ENCODE data around the gene PRR13.

The PRR13 gene

GRCh38 chr12:53467880-53468279, 26.3 kb downstream of the PRR13 start:
- H3K36me3 ChIP-seq (ENCODE audit: control insufficient read depth, low read length) = peaks cover 98% of the 10 kb centered on the region
- peaks cover 82% of the 10 kb centered on the region for H3K79me2 ChIP-seq (ENCODE audit: control insufficient read depth, low read length)
- no peaks in the 10 kb centered on the region for H3K27me3 ChIP-seq (ENCODE audit: control insufficient read depth, low read length)
- no peaks in the 10 kb centered on the region for H3K4me1 ChIP-seq (ENCODE audit: control insufficient read depth, low read length)
- no peak overlapping the region for H3K4me2 ChIP-seq (ENCODE audit: low read length)
- H3K27ac ChIP-seq (ENCODE audit: low read depth, low read length) = no peak overlapping the region
- 0 out of 2 replicates have a peak, but pooled peaks cover 3% of the 10 kb centered on the region for H4K20me1 ChIP-seq (ENCODE audit: control insufficient read depth, insufficient read depth, low read depth, low read length)
- no peaks in the 10 kb centered on the region for H3K9me2 ChIP-seq (replicated peaks; ENCODE audit: control insufficient read depth, low read length)
- no peaks in the 10 kb centered on the region for H3K9me3 ChIP-seq (ENCODE audit: control insufficient read depth, insufficient read depth, low read length)
- no peak overlapping the region for H3K4me3 ChIP-seq (ENCODE audit: low read length)
- H3F3A ChIP-seq (ENCODE audit: control insufficient read depth, insufficient read depth) = peaks cover 23% of the 10 kb centered on the region; the same call in 1 of the 2 replicates
- TF ChIP-seq CTCF (IDR thresholded peaks at IDR 0.05; ENCODE audit: low read depth, low read length, poor library complexity, severe bottlenecking) (no peak), EZH2phosphoT487 (IDR thresholded peaks at IDR 0.05; ENCODE audit: borderline replicate concordance, low read length) (no peak)

- 0 out of 2 replicates have a peak, but pooled peaks cover 3% of the 10 kb centered on the region for H4K20me1 ChIP-seq (ENCODE audit: control insufficient read depth, insufficient read depth, low read depth, low read length)
Observed at GRCh38 chr12:53468282-53468681, 26.7 kb downstream of the PRR13 start.

GRCh38 chr12:53472056-53472582, 30.6 kb downstream of the PRR13 start:
- H3K27ac ChIP-seq (ENCODE audit: low read depth, low read length) = no peak overlapping the region
- no peak for TF ChIP-seq EZH2phosphoT487 (IDR thresholded peaks at IDR 0.05; ENCODE audit: borderline replicate concordance, low read length)
- TF ChIP-seq CTCF (IDR thresholded peaks at IDR 0.05; ENCODE audit: low read depth, low read length, poor library complexity, severe bottlenecking) = no peak
- H3K4me3 ChIP-seq (ENCODE audit: low read length) = no peak overlapping the region
- H4K20me1 ChIP-seq (ENCODE audit: control insufficient read depth, insufficient read depth, low read depth, low read length) = 0 out of 2 replicates have a peak, but pooled peaks cover 8% of the 10 kb centered on the region
- peaks cover 81% of the 10 kb centered on the region for H3K79me2 ChIP-seq (ENCODE audit: control insufficient read depth, low read length)
- no peaks in the 10 kb centered on the region for H3K27me3 ChIP-seq (ENCODE audit: control insufficient read depth, low read length)
- H3K36me3 ChIP-seq (ENCODE audit: control insufficient read depth, low read length) = peaks cover 99% of the 10 kb centered on the region
- no peak overlapping the region for H3K4me2 ChIP-seq (ENCODE audit: low read length)
- peaks cover 56% of the 10 kb centered on the region for H3F3A ChIP-seq (ENCODE audit: control insufficient read depth, insufficient read depth)
- H3K9me2 ChIP-seq (replicated peaks; ENCODE audit: control insufficient read depth, low read length) = no peaks in the 10 kb centered on the region
- H3K4me1 ChIP-seq (ENCODE audit: control insufficient read depth, low read length) = no peaks in the 10 kb centered on the region
- no peaks in the 10 kb centered on the region for H3K9me3 ChIP-seq (ENCODE audit: control insufficient read depth, insufficient read depth, low read length)

More at GRCh38 chr12:53468282-53468681, 26.7 kb downstream of the PRR13 start:
- no peaks in the 10 kb centered on the region for H3K4me1 ChIP-seq (ENCODE audit: control insufficient read depth, low read length)
- H3F3A ChIP-seq (ENCODE audit: control insufficient read depth, insufficient read depth) = peaks cover 25% of the 10 kb centered on the region
- peaks cover 80% of the 10 kb centered on the region for H3K79me2 ChIP-seq (ENCODE audit: control insufficient read depth, low read length)
- no peaks in the 10 kb centered on the region for H3K9me3 ChIP-seq (ENCODE audit: control insufficient read depth, insufficient read depth, low read length)
- no peak overlapping the region for H3K4me3 ChIP-seq (ENCODE audit: low read length)
- H3K4me2 ChIP-seq (ENCODE audit: low read length) = no peak overlapping the region
- H3K36me3 ChIP-seq (ENCODE audit: control insufficient read depth, low read length) = peaks cover 98% of the 10 kb centered on the region
- H3K27ac ChIP-seq (ENCODE audit: low read depth, low read length) = no peak overlapping the region
- no peaks in the 10 kb centered on the region for H3K27me3 ChIP-seq (ENCODE audit: control insufficient read depth, low read length)
- TF ChIP-seq CTCF (IDR thresholded peaks at IDR 0.05; ENCODE audit: low read depth, low read length, poor library complexity, severe bottlenecking) = no peak
- TF ChIP-seq EZH2phosphoT487 (IDR thresholded peaks at IDR 0.05; ENCODE audit: borderline replicate concordance, low read length) = no peak
- H3K9me2 ChIP-seq (replicated peaks; ENCODE audit: control insufficient read depth, low read length) = no peaks in the 10 kb centered on the region

Data from DOHH2 (cell line).